Measurements from ENCODE around the gene ARMC2.

Gene ARMC2

GRCh38 chr6:109019911-109020310, 171.7 kb downstream of the ARMC2 start:
- H3F3A ChIP-seq (ENCODE audit: low read depth), result no peaks in the 10 kb centered on the region
- H3K79me2 ChIP-seq (ENCODE audit: insufficient read depth, low read length), result peaks cover 9% of the 10 kb centered on the region; the same call in 1 of the 2 replicates
- no peaks in the 10 kb centered on the region for H4K20me1 ChIP-seq (ENCODE audit: insufficient read depth, low read length, poor library complexity, severe bottlenecking)
- H3K9me2 ChIP-seq (replicated peaks; ENCODE audit: low read depth, low read length), result no peaks in the 10 kb centered on the region
- TF ChIP-seq EZH2phosphoT487 (IDR thresholded peaks at IDR 0.05; ENCODE audit: borderline replicate concordance), result no peak
- no peak for TF ChIP-seq CTCF (conservative IDR thresholded peaks at IDR 0.05; ENCODE audit: low read length)
- no peak overlapping the region for H3K4me3 ChIP-seq (ENCODE audit: low read length, poor library complexity, severe bottlenecking)
- peaks cover 58% of the 10 kb centered on the region for H3K4me1 ChIP-seq (ENCODE audit: insufficient read depth, low read length, poor library complexity, severe bottlenecking)
- peak overlapping the region; percentile 1 for H3K9ac ChIP-seq (ENCODE audit: low read depth, low read length, poor library complexity, severe bottlenecking)
- H3K36me3 ChIP-seq (ENCODE audit: insufficient read depth, low read length), result no peaks in the 10 kb centered on the region
- no peak overlapping the region for H3K4me2 ChIP-seq (ENCODE audit: low read depth, low read length, poor library complexity, severe bottlenecking)
- H3K9me3 ChIP-seq (ENCODE audit: insufficient read depth, low read depth, low read length), result no peaks in the 10 kb centered on the region
- H3K27me3 ChIP-seq (ENCODE audit: insufficient read depth, low read length, poor library complexity, severe bottlenecking), result no peaks in the 10 kb centered on the region
- H2AFZ ChIP-seq (ENCODE audit: low read length), result no peak overlapping the region

- Histone ChIP-seq H3F3A (ENCODE audit: low read depth) (no peaks in the 10 kb centered on the region), H3K4me2 (ENCODE audit: low read depth, low read length, poor library complexity, severe bottlenecking) (no peak overlapping the region), H3K9me2 (replicated peaks; ENCODE audit: low read depth, low read length) (no peaks in the 10 kb centered on the region), H2AFZ (ENCODE audit: low read length) (no peak overlapping the region), H3K9ac (ENCODE audit: low read depth, low read length, poor library complexity, severe bottlenecking) (no peak overlapping the region), H3K4me1 (ENCODE audit: insufficient read depth, low read length, poor library complexity, severe bottlenecking) (peaks cover 61% of the 10 kb centered on the region), H3K9me3 (ENCODE audit: insufficient read depth, low read depth, low read length) (no peaks in the 10 kb centered on the region), H3K79me2 (ENCODE audit: insufficient read depth, low read length) (peaks cover 9% of the 10 kb centered on the region; the same call in 1 of the 2 replicates), H3K27me3 (ENCODE audit: insufficient read depth, low read length, poor library complexity, severe bottlenecking) (no peaks in the 10 kb centered on the region), H4K20me1 (ENCODE audit: insufficient read depth, low read length, poor library complexity, severe bottlenecking) (no peaks in the 10 kb centered on the region), H3K4me3 (ENCODE audit: low read length, poor library complexity, severe bottlenecking) (no peak overlapping the region), H3K36me3 (ENCODE audit: insufficient read depth, low read length) (no peaks in the 10 kb centered on the region)
- TF ChIP-seq CTCF (conservative IDR thresholded peaks at IDR 0.05; ENCODE audit: low read length) (no peak), EZH2phosphoT487 (IDR thresholded peaks at IDR 0.05; ENCODE audit: borderline replicate concordance) (no peak)
Measured at GRCh38 chr6:109021870-109022269, 173.6 kb downstream of the ARMC2 start.

GRCh38 chr6:109023356-109023925, 175.2 kb downstream of the ARMC2 start:
- H4K20me1 ChIP-seq (ENCODE audit: insufficient read depth, low read length, poor library complexity, severe bottlenecking), result no peaks in the 10 kb centered on the region
- TF ChIP-seq EZH2phosphoT487 (IDR thresholded peaks at IDR 0.05; ENCODE audit: borderline replicate concordance) (no peak), CTCF (conservative IDR thresholded peaks at IDR 0.05; ENCODE audit: low read length) (no peak)
- H3K79me2 ChIP-seq (ENCODE audit: insufficient read depth, low read length), result peaks cover 9% of the 10 kb centered on the region; the same call in 1 of the 2 replicates
- no peaks in the 10 kb centered on the region for H3K9me2 ChIP-seq (replicated peaks; ENCODE audit: low read depth, low read length)
- H3K36me3 ChIP-seq (ENCODE audit: insufficient read depth, low read length), result no peaks in the 10 kb centered on the region
- H3K9ac ChIP-seq (ENCODE audit: low read depth, low read length, poor library complexity, severe bottlenecking), result peak overlapping the region; percentile 27
- no peaks in the 10 kb centered on the region for H3K9me3 ChIP-seq (ENCODE audit: insufficient read depth, low read depth, low read length)
- H2AFZ ChIP-seq (ENCODE audit: low read length), result no peak overlapping the region
- no peak overlapping the region for H3K4me3 ChIP-seq (ENCODE audit: low read length, poor library complexity, severe bottlenecking)
- H3K4me2 ChIP-seq (ENCODE audit: low read depth, low read length, poor library complexity, severe bottlenecking), result peak overlapping the region; percentile 27
- no peaks in the 10 kb centered on the region for H3F3A ChIP-seq (ENCODE audit: low read depth)
- H3K27me3 ChIP-seq (ENCODE audit: insufficient read depth, low read length, poor library complexity, severe bottlenecking), result no peaks in the 10 kb centered on the region
- peaks cover 57% of the 10 kb centered on the region for H3K4me1 ChIP-seq (ENCODE audit: insufficient read depth, low read length, poor library complexity, severe bottlenecking)
